Right renal pelvis (tissue), 4 donors: ENCODE data around the gene GYS1. TPM values are rescaled to one million over a fixed set of nuclear protein-coding genes. Genes with fewer than 3 reads are reported as not detected.
"Not testable (repeated sequence)": the region's sequence is repeated elsewhere in the genome, so short reads cannot be mapped to it uniquely, and the experiment has no call there.

ENCODE experiments used
- DNase-seq, 4 donors: peaks; one replicate each; pipeline ENCODE4 v3.0.0-alpha.2; 2013; ENCODE audit warnings: low read depth in 4 of 4, low spot score in 3 of 4, missing footprints in 1 of 4
- polyA plus RNA-seq, 4 donors: library from polyadenylated mRNA; unstranded; fragments of 120-200 nt; gene quantifications; one replicate each; pipeline ENCODE4 v1.2.1, GENCODE V29; 2013; ENCODE audit not compliant: insufficient read length in 4 of 4

The GYS1 gene
- 10 to 100 TPM; 40.5 to 47.3 (median 41.6) TPM for polyA plus RNA-seq

- peak; percentile 99 for DNase-seq
Measured at GRCh38 chr19:48993175-48994034, at the start of gene GYS1, which contains the start of gene RUVBL2. Gene GYS1, minus strand, starts transcription at chr19:48993309. Its CDS starts 197 bp downstream, at chr19:48993112. Gene RUVBL2, plus strand, starts transcription at chr19:48993887. Its CDS starts 25 bp downstream, at chr19:48993912.

- not testable (repeated sequence) for DNase-seq
Measured at GRCh38 chr19:49042666-49043065, 49.6 kb upstream of the GYS1 start.

GRCh38 chr19:49042177-49042576, 49.1 kb upstream of the GYS1 start:
- DNase-seq = no peak

GRCh38 chr19:49039736-49040135, 46.6 kb upstream of the GYS1 start:
- not testable (repeated sequence) for DNase-seq

DNA sequence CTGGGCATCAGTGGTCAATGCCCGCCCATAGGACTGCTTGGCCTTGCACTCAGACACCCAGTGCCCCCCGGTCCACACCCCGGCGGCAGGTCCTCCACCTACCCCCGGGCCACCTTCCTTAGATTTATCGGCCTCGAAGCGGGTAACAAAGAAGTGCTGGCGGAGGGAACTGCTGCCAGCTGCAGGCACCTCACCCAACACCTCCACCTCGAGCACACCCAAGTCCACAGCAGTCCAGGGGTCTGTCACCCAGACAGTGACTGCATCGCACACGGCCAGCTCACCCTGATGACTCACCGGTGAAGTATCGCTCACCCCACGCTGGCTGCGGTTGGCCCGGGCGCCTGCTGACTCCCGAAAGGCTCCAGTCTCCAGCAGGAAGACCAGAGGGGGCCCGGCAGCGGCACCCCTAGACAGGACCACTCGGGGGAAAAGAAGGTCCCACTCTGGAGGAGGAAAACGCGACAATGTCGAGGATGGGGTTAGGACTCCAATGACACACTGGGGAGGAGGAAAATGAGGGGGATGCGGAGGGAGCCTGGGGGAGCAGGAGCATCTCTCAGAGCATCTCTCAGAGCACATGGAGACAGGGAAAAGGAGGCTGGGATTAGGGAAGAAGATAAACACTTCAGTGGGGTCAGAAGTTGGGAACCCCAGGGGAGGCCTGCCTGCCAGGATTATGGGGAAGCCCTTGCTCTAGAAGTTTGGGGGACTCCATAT, 45.6 kb upstream of the GYS1 start:
- DNase-seq = not testable (repeated sequence)

DNA sequence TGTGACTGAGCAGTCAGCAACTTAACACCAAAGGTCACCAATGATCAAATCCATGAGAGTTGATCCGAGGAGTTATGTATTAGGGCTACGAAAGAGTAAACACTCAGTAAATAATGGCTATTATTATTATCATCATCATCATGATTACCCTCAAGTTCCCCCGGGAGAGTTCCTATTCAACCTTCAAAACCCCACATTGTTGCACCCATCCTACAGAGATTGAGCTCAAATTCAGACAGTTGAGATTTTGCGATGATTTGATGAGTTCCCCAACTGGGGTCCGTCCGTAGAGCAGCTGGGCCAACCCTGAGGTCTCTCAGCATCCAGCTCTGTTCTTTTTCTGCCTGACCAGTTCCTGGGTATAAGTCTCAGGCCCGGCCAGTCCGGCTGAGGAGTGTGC, 45.0 kb upstream of the GYS1 start:
- not testable (repeated sequence) for DNase-seq

DNA sequence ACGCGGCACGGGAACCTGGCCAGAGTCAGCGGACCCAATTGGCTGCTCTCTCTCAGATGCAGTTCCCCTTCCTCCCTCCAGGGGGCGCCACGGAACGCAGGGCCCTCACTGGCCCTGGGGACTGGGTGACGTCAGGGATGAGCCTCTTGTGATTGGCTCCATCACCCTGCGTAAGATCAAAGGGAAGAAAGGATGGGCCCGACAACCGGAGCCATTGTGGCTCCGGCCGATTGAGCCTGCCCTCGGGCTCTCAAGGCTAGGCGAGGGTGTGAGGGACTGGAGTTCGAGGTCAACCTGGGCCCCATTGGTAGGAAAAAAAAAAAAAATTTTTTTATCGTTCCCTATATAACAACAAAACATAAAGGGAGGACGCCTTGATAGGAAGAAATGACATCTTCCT, 43.7 kb upstream of the GYS1 start, which contains the start of gene CGB1:
TSS of gene CGB1 (minus strand) at position 81 of the 400 bp plus-strand sequence. CDS start 184 bp downstream, outside the sequence.
- DNase-seq = not testable (repeated sequence)

GRCh38 chr19:49031642-49032301, 38.7 kb upstream of the GYS1 start, which contains the start of gene CGB2:
Gene CGB2, plus strand, starts transcription at chr19:49031890. Its CDS starts 206 bp downstream, at chr19:49032096.
- DNase-seq = not testable (repeated sequence)

GRCh38 chr19:49030323-49030722, 37.2 kb upstream of the GYS1 start:
- DNase-seq = not testable (repeated sequence)

DNA sequence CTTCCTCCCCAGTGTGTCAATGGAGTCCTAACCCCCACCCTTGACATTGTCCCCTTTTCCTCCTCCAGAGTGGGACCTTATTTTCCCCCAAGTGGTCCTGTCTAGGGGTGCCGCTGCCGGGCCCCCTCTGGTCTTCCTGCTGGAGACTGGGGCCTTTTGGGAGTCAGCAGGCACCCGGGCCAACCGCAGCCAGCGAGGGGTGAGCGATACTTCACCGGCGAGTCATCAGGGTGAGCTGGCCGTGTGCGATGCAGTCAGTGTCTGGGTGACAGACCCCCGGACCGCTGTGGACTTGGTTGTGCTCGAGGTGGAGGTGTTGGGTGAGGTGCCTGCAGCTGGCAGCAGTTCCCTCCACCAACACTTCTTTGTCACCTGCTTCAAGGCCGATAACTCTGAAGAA, 36.6 kb upstream of the GYS1 start:
- not testable (repeated sequence) for DNase-seq

DNA sequence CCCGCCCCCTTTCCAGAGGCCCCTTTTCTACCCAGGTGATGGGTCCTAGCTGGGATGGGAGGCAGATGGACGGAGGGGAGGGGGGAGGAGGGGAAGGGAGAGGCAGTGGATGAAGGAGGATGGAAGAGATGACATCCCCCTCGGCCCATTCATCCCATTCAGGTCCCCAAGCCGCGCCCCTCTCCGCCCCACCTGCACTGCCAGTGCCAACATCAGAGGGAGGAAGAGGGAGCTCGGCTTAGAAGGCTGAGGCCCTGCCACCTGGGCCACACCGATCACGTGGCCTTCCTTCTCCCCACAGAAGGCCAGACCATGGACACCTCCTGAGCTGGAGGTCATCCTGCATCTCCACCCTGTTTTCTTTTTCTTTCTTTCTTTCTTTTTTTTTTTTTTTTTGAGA, 35.6 kb upstream of the GYS1 start:
- not testable (repeated sequence) for DNase-seq

GRCh38 chr19:49025599-49025998, 32.5 kb upstream of the GYS1 start:
- not testable (repeated sequence) for DNase-seq

DNA sequence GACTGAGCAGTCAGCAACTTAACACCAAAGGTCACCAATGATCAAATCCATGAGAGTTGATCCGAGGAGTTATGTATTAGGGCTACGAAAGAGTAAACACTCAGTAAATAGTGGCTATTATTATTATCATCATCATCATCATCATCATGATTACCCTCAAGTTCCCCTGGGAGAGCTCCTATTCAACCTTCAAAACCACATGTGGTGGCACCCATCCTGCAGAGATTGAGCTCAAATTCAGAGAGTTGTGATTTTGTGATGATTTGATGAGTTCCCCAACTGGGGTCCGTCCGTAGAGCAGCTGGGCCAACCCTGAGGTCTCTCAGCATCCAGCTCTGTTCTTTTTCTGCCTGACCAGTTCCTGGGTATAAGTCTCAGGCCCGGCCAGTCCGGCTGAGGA, 32.0 kb upstream of the GYS1 start:
- not testable (repeated sequence) for DNase-seq

- DNase-seq = not testable (repeated sequence)
Measured at GRCh38 chr19:49024233-49024632, 31.1 kb upstream of the GYS1 start, which contains the start of gene CGB3. Gene CGB3, minus strand, starts transcription at chr19:49024333. Its CDS starts 362 bp downstream, at chr19:49023971.

DNA sequence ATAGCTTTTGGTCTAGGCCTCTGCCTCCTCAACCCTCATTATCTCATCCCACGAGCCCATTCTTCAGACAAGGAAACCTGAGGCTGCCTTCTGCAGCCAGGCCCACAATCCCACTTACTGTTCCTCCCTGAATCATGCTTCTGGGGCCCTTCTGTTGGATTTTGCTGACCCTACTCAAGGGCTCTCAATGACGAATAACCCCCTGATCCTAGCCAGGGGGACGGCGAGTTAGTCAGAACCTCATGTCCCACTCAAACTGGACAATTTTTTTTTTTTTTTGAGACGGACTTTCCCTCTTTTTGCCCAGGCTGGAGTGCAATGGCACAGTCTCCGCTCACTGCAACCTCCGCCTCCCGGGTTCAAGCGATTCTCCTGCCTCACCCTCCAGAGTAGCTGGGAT, 29.0 kb upstream of the GYS1 start:
- no peak for DNase-seq

DNA sequence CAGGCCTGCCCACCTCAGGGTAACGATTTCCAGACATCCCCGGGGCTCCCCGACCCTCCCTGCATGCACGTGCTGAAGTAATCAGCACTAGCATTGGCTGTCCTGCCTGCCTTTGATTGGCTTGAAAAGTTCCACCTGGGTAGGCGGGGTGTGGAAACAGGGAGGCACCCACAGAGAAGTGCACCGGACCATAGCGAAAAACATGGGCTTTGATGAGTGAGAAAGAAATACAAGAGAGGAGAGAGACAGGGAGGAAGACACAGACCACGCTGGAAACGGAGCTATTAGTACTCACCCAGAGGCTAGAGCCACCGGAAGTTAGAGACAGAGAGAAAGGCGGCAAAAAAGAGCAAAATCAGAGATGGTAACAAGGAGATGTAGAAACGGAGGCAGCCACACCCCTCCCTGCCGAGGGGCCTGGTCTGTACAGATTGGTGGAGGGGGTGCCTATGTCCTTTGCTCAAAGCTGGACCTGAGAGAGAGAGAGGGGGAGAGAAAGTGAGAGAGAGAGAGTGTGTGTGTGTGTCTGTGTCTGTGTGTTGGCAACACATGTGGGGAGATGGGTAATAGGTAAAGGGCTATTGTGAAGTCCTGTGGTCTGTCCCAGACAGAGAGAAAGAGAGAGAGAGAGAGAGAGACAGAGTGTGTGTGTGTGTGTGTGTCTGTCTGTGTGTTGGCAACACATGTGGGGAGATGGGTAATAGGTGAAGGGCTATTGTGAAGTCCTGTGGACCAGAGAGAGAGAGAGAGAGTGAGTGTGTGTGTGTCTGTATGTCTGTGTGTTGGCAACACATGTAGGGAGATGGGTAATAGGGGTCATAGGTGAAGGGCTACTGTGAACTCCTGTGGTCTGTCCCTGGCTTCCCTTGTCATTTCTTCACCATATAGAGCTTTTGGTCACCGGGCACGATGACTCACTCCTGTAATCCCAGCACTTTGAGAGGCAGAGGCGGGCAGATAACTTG, 28.1 kb upstream of the GYS1 start:
- DNase-seq = no peak

- no peak for DNase-seq
Measured at GRCh38 chr19:49020342-49020741, 27.2 kb upstream of the GYS1 start.

DNA sequence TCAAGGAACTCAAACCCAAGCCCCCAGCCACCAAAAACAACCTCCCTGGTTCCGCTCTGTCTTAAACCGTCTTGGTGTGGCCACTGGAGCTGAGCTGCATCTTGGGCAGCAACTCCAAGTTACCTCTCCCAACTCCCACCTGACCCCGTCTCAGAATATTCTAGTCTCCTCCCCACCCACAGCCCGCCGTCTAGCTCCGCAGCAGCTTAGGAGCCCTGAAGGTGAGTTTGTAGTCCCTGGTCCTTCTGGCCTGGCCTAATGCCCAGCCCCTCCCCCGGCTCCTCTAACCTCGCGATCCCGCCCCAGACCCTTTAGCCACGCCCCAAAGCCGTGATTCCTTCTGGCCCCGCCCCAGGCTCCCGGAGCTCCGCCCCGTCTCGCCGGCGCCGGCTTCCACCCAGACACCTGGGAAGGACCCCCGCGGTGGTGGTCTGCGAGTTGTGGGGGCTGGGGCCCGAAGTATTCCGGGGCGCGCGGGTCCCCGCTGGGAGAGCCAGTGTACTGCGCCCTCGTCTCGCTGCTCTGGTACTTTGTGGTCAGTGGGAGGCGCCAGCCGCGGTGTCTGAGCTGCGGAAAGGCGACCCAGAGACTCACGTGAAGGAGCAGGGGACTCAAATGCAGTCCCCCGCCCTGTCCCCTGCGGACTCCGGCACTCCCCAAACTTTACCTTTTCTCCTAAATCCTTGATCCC, 26.3 kb upstream of the GYS1 start:
- DNase-seq = peak in 1 of 4 donors; percentile 18
